HCT116 (cell line): ENCODE data around the gene HCFC2. TPM values are rescaled to one million over a fixed set of nuclear protein-coding genes. Genes with fewer than 3 reads are reported as not detected.

ENCODE experiments used
- ATAC-seq: fragments of 200-7000 bp; cut with Tn5 transposase; 2 replicates; pipeline ENCODE4 v1.9.1; 2020; ENCODE audit warnings: mild to moderate bottlenecking, moderate library complexity
- BruUV-seq: library from RNA; stranded (reverse); fragments of 400-500 nt; replicated peaks from 2 replicates; lab custom pipeline; 2021; lab: Mats Ljungman, UMichigan
- CTCF ChIA-PET: fragments of 300-600 bp; sonication (Branson Sonifier 250); formaldehyde crosslinking; loops from one replicate; lab custom pipeline; 2021; ENCODE audit warnings: antibody characterized with exemption; lab: Charles Lee
- POLR2A ChIA-PET: fragments of 300-600, 350-600 bp; sonication (Branson Sonifier 250); formaldehyde crosslinking; loops from one replicate; lab custom pipeline; 2021; ENCODE audit warnings: antibody characterized with exemption; lab: Charles Lee
- RAD21 ChIA-PET, 2 experiments: fragments of 300-600 bp; sonication (Branson Sonifier 250); formaldehyde crosslinking; loops; one replicate each; lab custom pipeline; 2023; ENCODE audit warnings: low total read pairs in 2 of 2; ENCODE audit not compliant: uncharacterized antibody in 2 of 2, unreplicated experiment in 2 of 2, low non-redundant PET in 1 of 2; lab: Charles Lee
- DNase-seq: peaks from one replicate; pipeline ENCODE4 v3.0.0-alpha.2; 2010; ENCODE audit warnings: low read depth, low spot score
- H2AFZ ChIP-seq: fragments of 200-600 bp; shearing (Covaris generic), sonication (generic); 2 replicates; pipeline ENCODE4 v1.6.1; 2017; ENCODE audit warnings: low read depth, mixed run types, mixed read lengths, antibody characterized with exemption, low read length; ENCODE audit not compliant: poor library complexity, severe bottlenecking
- H3K27ac ChIP-seq: 2 replicates; pipeline ENCODE4 v1.5.1; 2012; ENCODE audit warnings: low read depth, low read length
- H3K27me3 ChIP-seq: fragments of 200-600 bp; sonication (generic); 2 replicates; pipeline ENCODE4 v1.6.1; 2016; ENCODE audit warnings: mixed run types, low read length, mixed read lengths; ENCODE audit not compliant: insufficient read depth
- H3K36me3 ChIP-seq, 2 experiments: fragments of 200-500 bp in 1 of 2; fragments of 200-600 bp in 1 of 2; sonication (Bioruptor generic) in 1 of 2; sonication (generic) in 1 of 2; 2 replicates each; pipeline versions ENCODE4 v1.5.1 to v1.6.1; 2014 to 2016; ENCODE audit warnings: low read length in 2 of 2, inconsistent platforms in 1 of 2, mixed read lengths in 1 of 2, mixed run types in 1 of 2; ENCODE audit not compliant: insufficient read depth in 2 of 2, control insufficient read depth in 1 of 2
- H3K4me1 ChIP-seq, 2 experiments: fragments of 200-600 bp in 1 of 2; sonication (generic) in 1 of 2; 2 replicates each; pipeline versions ENCODE4 v1.5.1 to v1.6.1; 2012 to 2017; ENCODE audit warnings: low read length in 2 of 2, inconsistent platforms in 1 of 2, mild to moderate bottlenecking in 1 of 2, mixed read lengths in 1 of 2, mixed run types in 1 of 2, moderate library complexity in 1 of 2; ENCODE audit not compliant: insufficient read depth in 2 of 2, control insufficient read depth in 1 of 2
- H3K4me2 ChIP-seq: fragments of 200-600 bp; sonication (generic); 2 replicates; pipeline ENCODE4 v1.6.1; 2017; ENCODE audit warnings: mixed run types, low read length, mixed read lengths
- H3K4me3 ChIP-seq, 2 experiments: fragments of 200-600 bp in 1 of 2; sonication (generic) in 1 of 2; replicated peaks in 1 of 2; 2 replicates each; pipeline ENCODE4 v1.5.1; 2011 to 2016; ENCODE audit warnings: low read length in 2 of 2, control low read depth in 1 of 2, low read depth in 1 of 2, mild to moderate bottlenecking in 1 of 2, mixed read lengths in 1 of 2, mixed run types in 1 of 2
- H3K79me2 ChIP-seq: fragments of 200-600 bp; sonication (generic); 2 replicates; pipeline ENCODE4 v1.6.1; 2017; ENCODE audit warnings: mild to moderate bottlenecking, mixed run types, low read length, moderate library complexity, mixed read lengths; ENCODE audit not compliant: insufficient read depth
- H3K9ac ChIP-seq: fragments of 200-600 bp; sonication (generic); 2 replicates; pipeline ENCODE4 v1.6.1; 2016; ENCODE audit warnings: low read length, mixed read lengths
- H3K9me2 ChIP-seq: fragments of 200-600 bp; sonication (generic), shearing (Covaris generic); 2 replicates; pipeline ENCODE4 v1.6.1; 2017; ENCODE audit warnings: mixed run types, mild to moderate bottlenecking, moderate library complexity; ENCODE audit not compliant: insufficient read depth
- H3K9me3 ChIP-seq, 2 experiments: fragments of 200-500 bp in 1 of 2; fragments of 200-600 bp in 1 of 2; sonication (Bioruptor generic) in 1 of 2; sonication (generic) in 1 of 2; 2 replicates each; pipeline ENCODE4 v1.6.1; 2014 to 2017; ENCODE audit warnings: low read length in 2 of 2, mixed read lengths in 2 of 2, inconsistent platforms in 1 of 2, low read depth in 1 of 2, mild to moderate bottlenecking in 1 of 2, mixed run types in 1 of 2, moderate library complexity in 1 of 2; ENCODE audit not compliant: control insufficient read depth in 1 of 2, insufficient read depth in 1 of 2
- H4K20me1 ChIP-seq: fragments of 200-600 bp; sonication (generic), shearing (Covaris generic); 2 replicates; pipeline ENCODE4 v1.6.1; 2017; ENCODE audit warnings: mixed run types, mild to moderate bottlenecking, moderate library complexity; ENCODE audit not compliant: insufficient read depth
- ATF3 ChIP-seq: IDR thresholded peaks from 2 replicates; pipeline ENCODE4 v1.6.1; 2012
- CEBPB ChIP-seq: IDR thresholded peaks from 2 replicates; pipeline ENCODE4 v1.6.1; 2012; ENCODE audit warnings: low read depth
- EGR1 ChIP-seq: IDR thresholded peaks from 2 replicates; pipeline ENCODE4 v1.6.1; 2012; ENCODE audit warnings: low read depth
- EZH2phosphoT487 ChIP-seq: fragments of 200-600 bp; IDR thresholded peaks from 2 replicates; pipeline ENCODE4 v1.6.1; 2018; ENCODE audit warnings: antibody characterized with exemption, borderline replicate concordance
- FOSL1 ChIP-seq: IDR thresholded peaks from 2 replicates; pipeline ENCODE4 v1.6.1; 2012; ENCODE audit warnings: low read depth
- JUND ChIP-seq: IDR thresholded peaks from 2 replicates; pipeline ENCODE4 v1.6.1; 2012
- POLR2AphosphoS5 ChIP-seq: IDR thresholded peaks from 2 replicates; pipeline ENCODE4 v1.6.1; 2011; ENCODE audit warnings: mild to moderate bottlenecking, low read depth, low read length, moderate library complexity
- RAD21 ChIP-seq: IDR thresholded peaks from 2 replicates; pipeline ENCODE4 v1.6.1; 2012; ENCODE audit warnings: low read depth, mild to moderate bottlenecking
- REST ChIP-seq: IDR thresholded peaks from 2 replicates; pipeline ENCODE4 v1.6.1; 2012; ENCODE audit warnings: low read depth
- SIN3A ChIP-seq: IDR thresholded peaks from 2 replicates; pipeline ENCODE4 v1.6.1; 2012; ENCODE audit warnings: low read depth
- SP1 ChIP-seq: IDR thresholded peaks from 2 replicates; pipeline ENCODE4 v1.6.1; 2012; ENCODE audit warnings: low read depth
- SRF ChIP-seq: IDR thresholded peaks from 2 replicates; pipeline ENCODE4 v1.6.1; 2012; ENCODE audit warnings: low read depth
- YY1 ChIP-seq: IDR thresholded peaks from 2 replicates; pipeline ENCODE4 v1.6.1; 2011; ENCODE audit warnings: low read length, low read depth, moderate library complexity, mild to moderate bottlenecking; ENCODE audit not compliant: insufficient replicate concordance; ENCODE audit errors: extremely low read depth
- ZNF274 ChIP-seq: fragments of 200-500 bp; sonication (Bioruptor generic); IDR thresholded peaks from 2 replicates; pipeline ENCODE4 v1.6.1; 2014; ENCODE audit warnings: mild to moderate bottlenecking, low read depth, low read length, inconsistent platforms
- intact Hi-C: fragments of 100-400 bp; cut with micrococcal nuclease; formaldehyde crosslinking; loops from 2 replicates; pipeline ENCODE4 v1.10.0; 2022
- total RNA-seq: library from RNA; stranded (reverse); gene quantifications from one replicate; pipeline ENCODE4 v1.2.1, GENCODE V29; 2021; ENCODE audit not compliant: unreplicated experiment
- TF ChIP-seq, protein P1 (sequence below): IDR thresholded peaks from 2 replicates; pipeline ENCODE4 v1.6.1; 2012
- TF ChIP-seq, protein P2 (sequence below): IDR thresholded peaks from 2 replicates; pipeline ENCODE4 v1.6.1; 2011; ENCODE audit warnings: mild to moderate bottlenecking, low read length, moderate library complexity; ENCODE audit not compliant: insufficient replicate concordance; ENCODE audit errors: extremely low read depth
- TF ChIP-seq, protein P3 (sequence below), 3 experiments: fragments of 200-600 bp in 1 of 3; sonication (generic) in 1 of 3; IDR thresholded peaks in 2 of 3; conservative IDR thresholded peaks in 1 of 3; 2 replicates each; pipeline ENCODE4 v1.5.1; 2012 to 2017; ENCODE audit warnings: low read depth in 2 of 3, low read length in 2 of 3, antibody characterized with exemption in 1 of 3, borderline replicate concordance in 1 of 3, control low read depth in 1 of 3, mild to moderate bottlenecking in 1 of 3, mixed read lengths in 1 of 3, mixed run types in 1 of 3, moderate library complexity in 1 of 3; ENCODE audit not compliant: insufficient read depth in 1 of 3

The HCFC2 gene
- total RNA-seq, 1 experiment from 2014 or later, result 4.9 TPM

GRCh38 chr12:104025771-104026170 is 38.6 kb upstream of the HCFC2 start:
- CTCF ChIA-PET, result no interaction called here
- BruUV-seq, result no TSS peak
- no peaks in the 10 kb centered on the region for H3K4me1 ChIP-seq

More at GRCh38 chr12:104025771-104026170, 38.6 kb upstream of the HCFC2 start:
- Histone ChIP-seq H2AFZ (no peak overlapping the region), H3K27me3 (peaks cover under 1% of the 10 kb centered on the region; the same call in 1 of the 2 replicates), H3K9ac (no peak overlapping the region)
- RAD21 ChIA-PET, result no interaction called here
- TF ChIP-seq YY1, result no peak
- TF ChIP-seq REST, result no peak
- no peak for TF ChIP-seq RAD21
- TF ChIP-seq POLR2AphosphoS5, result no peak
- TF ChIP-seq ZNF274, result no peak
- no peak for TF ChIP-seq EZH2phosphoT487
- no peak for TF ChIP-seq EGR1
- no peak for TF ChIP-seq FOSL1
- TF ChIP-seq, protein P1, sequence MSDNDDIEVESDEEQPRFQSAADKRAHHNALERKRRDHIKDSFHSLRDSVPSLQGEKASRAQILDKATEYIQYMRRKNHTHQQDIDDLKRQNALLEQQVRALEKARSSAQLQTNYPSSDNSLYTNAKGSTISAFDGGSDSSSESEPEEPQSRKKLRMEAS, result no peak
- TF ChIP-seq SRF, result no peak
- no peak for TF ChIP-seq SIN3A
- TF ChIP-seq CEBPB, result no peak
- no peak for TF ChIP-seq JUND
- no peak for TF ChIP-seq ATF3
- TF ChIP-seq, protein P2, sequence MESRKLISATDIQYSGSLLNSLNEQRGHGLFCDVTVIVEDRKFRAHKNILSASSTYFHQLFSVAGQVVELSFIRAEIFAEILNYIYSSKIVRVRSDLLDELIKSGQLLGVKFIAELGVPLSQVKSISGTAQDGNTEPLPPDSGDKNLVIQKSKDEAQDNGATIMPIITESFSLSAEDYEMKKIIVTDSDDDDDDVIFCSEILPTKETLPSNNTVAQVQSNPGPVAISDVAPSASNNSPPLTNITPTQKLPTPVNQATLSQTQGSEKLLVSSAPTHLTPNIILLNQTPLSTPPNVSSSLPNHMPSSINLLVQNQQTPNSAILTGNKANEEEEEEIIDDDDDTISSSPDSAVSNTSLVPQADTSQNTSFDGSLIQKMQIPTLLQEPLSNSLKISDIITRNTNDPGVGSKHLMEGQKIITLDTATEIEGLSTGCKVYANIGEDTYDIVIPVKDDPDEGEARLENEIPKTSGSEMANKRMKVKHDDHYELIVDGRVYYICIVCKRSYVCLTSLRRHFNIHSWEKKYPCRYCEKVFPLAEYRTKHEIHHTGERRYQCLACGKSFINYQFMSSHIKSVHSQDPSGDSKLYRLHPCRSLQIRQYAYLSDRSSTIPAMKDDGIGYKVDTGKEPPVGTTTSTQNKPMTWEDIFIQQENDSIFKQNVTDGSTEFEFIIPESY, result no peak
- no peak for TF ChIP-seq SP1
- TF ChIP-seq, protein P3, sequence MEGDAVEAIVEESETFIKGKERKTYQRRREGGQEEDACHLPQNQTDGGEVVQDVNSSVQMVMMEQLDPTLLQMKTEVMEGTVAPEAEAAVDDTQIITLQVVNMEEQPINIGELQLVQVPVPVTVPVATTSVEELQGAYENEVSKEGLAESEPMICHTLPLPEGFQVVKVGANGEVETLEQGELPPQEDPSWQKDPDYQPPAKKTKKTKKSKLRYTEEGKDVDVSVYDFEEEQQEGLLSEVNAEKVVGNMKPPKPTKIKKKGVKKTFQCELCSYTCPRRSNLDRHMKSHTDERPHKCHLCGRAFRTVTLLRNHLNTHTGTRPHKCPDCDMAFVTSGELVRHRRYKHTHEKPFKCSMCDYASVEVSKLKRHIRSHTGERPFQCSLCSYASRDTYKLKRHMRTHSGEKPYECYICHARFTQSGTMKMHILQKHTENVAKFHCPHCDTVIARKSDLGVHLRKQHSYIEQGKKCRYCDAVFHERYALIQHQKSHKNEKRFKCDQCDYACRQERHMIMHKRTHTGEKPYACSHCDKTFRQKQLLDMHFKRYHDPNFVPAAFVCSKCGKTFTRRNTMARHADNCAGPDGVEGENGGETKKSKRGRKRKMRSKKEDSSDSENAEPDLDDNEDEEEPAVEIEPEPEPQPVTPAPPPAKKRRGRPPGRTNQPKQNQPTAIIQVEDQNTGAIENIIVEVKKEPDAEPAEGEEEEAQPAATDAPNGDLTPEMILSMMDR (IDR thresholded peaks at IDR 0.05 in 2 of 3, conservative IDR thresholded peaks at IDR 0.05 in 1 of 3; ENCODE audit: borderline replicate concordance in 1 of 3, insufficient read depth in 1 of 3, low read depth in 2 of 3, low read length in 2 of 3), result no peak
- TF ChIP-seq, all 23 proteins: peak for 0
- DNase-seq, result no peak
- Histone ChIP-seq H3K27ac (no peak overlapping the region), H4K20me1 (no peaks in the 10 kb centered on the region), H3K36me3 (no peaks in the 10 kb centered on the region), H3K4me3 (no peak overlapping the region), H3K79me2 (no peaks in the 10 kb centered on the region), H3K9me3 (no peaks in the 10 kb centered on the region), H3K4me2 (no peak overlapping the region), H3K9me2 (no peaks in the 10 kb centered on the region)
- intact Hi-C loops, result no loop called here
- no peak for ATAC-seq
- POLR2A ChIA-PET, result no interaction called here
